GM12878 (cell line): ENCODE results near the gene TOX4. TPM values are rescaled to one million over a fixed set of nuclear protein-coding genes. Genes with fewer than 3 reads are reported as not detected.

Experiments used
- BMI1 ChIP-seq: fragments of 450-650 bp; IDR thresholded peaks from 2 replicates; pipeline ENCODE4 v1.6.1; 2016; ENCODE audit warnings: mild to moderate bottlenecking, moderate library complexity, borderline replicate concordance
- CHD1 ChIP-seq: IDR thresholded peaks from 2 replicates; pipeline ENCODE4 v1.6.1; 2012; ENCODE audit warnings: low read depth, low read length, improper control_type of control experiment
- CREB1 ChIP-seq: IDR thresholded peaks from 2 replicates; pipeline ENCODE4 v1.6.1; 2012; ENCODE audit warnings: low read depth, mild to moderate bottlenecking, inconsistent platforms
- CREM ChIP-seq: IDR thresholded peaks from 2 replicates; pipeline ENCODE4 v1.6.1; 2014; ENCODE audit warnings: antibody characterized with exemption, low read depth
- ETV6 ChIP-seq, 2 experiments: fragments of 450-650 bp in 1 of 2; IDR thresholded peaks in 1 of 2; conservative IDR thresholded peaks in 1 of 2; 2 replicates each; pipeline ENCODE4 v1.6.1; 2014; ENCODE audit warnings: antibody characterized with exemption in 1 of 2, borderline replicate concordance in 1 of 2, low read depth in 1 of 2, mild to moderate bottlenecking in 1 of 2, moderate library complexity in 1 of 2
- FOXM1 ChIP-seq: IDR thresholded peaks from 2 replicates; pipeline ENCODE4 v1.6.1; 2012; ENCODE audit warnings: low read depth, mild to moderate bottlenecking, inconsistent platforms, low read length, moderate library complexity
- GATAD2B ChIP-seq: fragments of 450-650 bp; conservative IDR thresholded peaks from 2 replicates; pipeline ENCODE4 v1.6.1; 2017; ENCODE audit warnings: low read depth, mild to moderate bottlenecking, moderate library complexity
- IRF4 ChIP-seq: IDR thresholded peaks from 2 replicates; pipeline ENCODE4 v1.6.1; 2011; ENCODE audit warnings: low read depth, low read length
- MLLT1 ChIP-seq: fragments of 450-650 bp; IDR thresholded peaks from 2 replicates; pipeline ENCODE4 v1.6.1; 2016; ENCODE audit warnings: mild to moderate bottlenecking
- MTA2 ChIP-seq: fragments of 450-650 bp; IDR thresholded peaks from 2 replicates; pipeline ENCODE4 v1.6.1; 2016; ENCODE audit warnings: low read depth, mild to moderate bottlenecking, moderate library complexity
- MTA3 ChIP-seq: IDR thresholded peaks from 2 replicates; pipeline ENCODE4 v1.6.1; 2012; ENCODE audit warnings: low read length, inconsistent platforms, borderline replicate concordance
- NFYA ChIP-seq: IDR thresholded peaks from 2 replicates; pipeline ENCODE4 v1.6.1; 2011; ENCODE audit warnings: low read depth, mild to moderate bottlenecking, low read length, improper control_type of control experiment, borderline replicate concordance
- PBX3 ChIP-seq: IDR thresholded peaks from 2 replicates; pipeline ENCODE4 v1.6.1; 2011; ENCODE audit warnings: mild to moderate bottlenecking, low read depth, low read length, moderate library complexity; ENCODE audit not compliant: insufficient replicate concordance
- PKNOX1 ChIP-seq: fragments of 450-650 bp; IDR thresholded peaks from 2 replicates; pipeline ENCODE4 v1.6.1; 2016; ENCODE audit warnings: mild to moderate bottlenecking
- RAD51 ChIP-seq: fragments of 450-650 bp; IDR thresholded peaks from 2 replicates; pipeline ENCODE4 v1.6.1; 2016; ENCODE audit warnings: moderate library complexity, mild to moderate bottlenecking, inconsistent platforms
- RELB ChIP-seq: fragments of 450-650 bp; IDR thresholded peaks from 2 replicates; pipeline ENCODE4 v1.6.1; 2017; ENCODE audit warnings: low read depth, mild to moderate bottlenecking, moderate library complexity
- RUNX3 ChIP-seq: IDR thresholded peaks from 2 replicates; pipeline ENCODE4 v1.6.1; 2012; ENCODE audit warnings: low read length, inconsistent platforms
- ZNF24 ChIP-seq: fragments of 450-650 bp; IDR thresholded peaks from 2 replicates; pipeline ENCODE4 v1.6.1; 2017; ENCODE audit warnings: antibody characterized with exemption, mild to moderate bottlenecking
- ZNF622 ChIP-seq: fragments of 450-650 bp; IDR thresholded peaks from 2 replicates; pipeline ENCODE4 v1.6.1; 2017; ENCODE audit warnings: mild to moderate bottlenecking, inconsistent platforms
- ZNF687 ChIP-seq: fragments of 450-650 bp; IDR thresholded peaks from 2 replicates; pipeline ENCODE4 v1.6.1; 2017; ENCODE audit warnings: mild to moderate bottlenecking, moderate library complexity
- polyA plus RNA-seq, 11 experiments: library from polyadenylated mRNA; depleted of rRNA in 4 of 11; unstranded in 6 of 11; stranded (reverse) in 5 of 11; fragments of >200 nt; fragmentation: Nextera tagmentation in 4 of 11; fragmentation: Illumina TruSeq in 1 of 11; extraction: Ambion mirVana in 4 of 11; extraction: Trizol in 1 of 11; gene quantifications; 1 replicate in 1 of 11; 2 replicates in 10 of 11; pipeline versions ENCODE4 v1.2.1 to v1.2.3, GENCODE V29; 2011 to 2016; ENCODE audit warnings: inconsistent platforms in 2 of 11, missing spikeins in 2 of 11, low read depth in 1 of 11
- total RNA-seq, 4 experiments: library from RNA; depleted of rRNA in 3 of 4; stranded (reverse); fragments of >200 nt in 3 of 4; fragmentation: Illumina TruSeq in 1 of 4; extraction: Trizol in 1 of 4; gene quantifications; 2 replicates each; pipeline versions ENCODE4 v1.2.1 to v1.2.3, GENCODE V29; 2013 to 2021

Gene TOX4
- total and polyA plus RNA-seq, 10 of the 15 experiments (the other 5 are each of a cell fraction or from before 2014, with no cell fraction given), result 18.4 to 113 (median 55.2) TPM

- TF ChIP-seq CHD1 (no peak), ETV6 (conservative IDR thresholded peaks at IDR 0.05 in 1 of 2, IDR thresholded peaks at IDR 0.05 in 1 of 2; ENCODE audit: borderline replicate concordance in 1 of 2, low read depth in 1 of 2) (no peak), IRF4 (no peak), ZNF622 (no peak), BMI1 (no peak), MTA3 (no peak), ZNF687 (peak; percentile 46; the same call in 1 of the 2 replicates), GATAD2B (peak; percentile 28; the same call in 1 of the 2 replicates), ZNF24 (0 out of 2 replicates have a peak, but pooled peaks have one; percentile 15), RELB (peak; percentile 67), PKNOX1 (peak; percentile 82), FOXM1 (no peak), MTA2 (peak; percentile 39; the same call in 1 of the 2 replicates), NFYA (no peak), RAD51 (no peak), CREB1 (no peak), PBX3 (peak; percentile 73), RUNX3 (peak; percentile 70; the same call in 1 of the 2 replicates), CREM (no peak), MLLT1 (no peak)
These were observed 21.8 kb downstream of the TOX4 start (continued) for GRCh38 chr14:21498540-21499526.
